ENCODE data around the gene TMEM215.

TMEM215 gene

DNA sequence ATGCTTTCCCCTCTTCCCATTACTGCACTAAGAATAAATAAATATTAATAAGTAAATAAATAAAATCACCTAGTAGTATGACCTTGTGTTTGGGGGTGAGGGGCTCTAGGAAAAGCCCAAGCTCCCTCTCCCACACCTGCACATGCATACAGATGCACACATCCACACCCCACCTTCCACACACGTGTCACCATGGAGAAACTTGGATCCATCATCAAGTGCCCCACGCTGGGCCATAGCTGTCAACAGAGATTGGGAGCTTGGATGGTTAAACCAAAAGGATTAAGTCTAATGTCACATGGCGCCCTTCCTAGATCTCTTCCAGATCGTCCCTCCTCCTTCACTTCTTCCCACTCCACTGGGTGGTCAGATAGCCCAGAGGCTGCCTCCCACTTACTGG, 37.0 kb downstream of the TMEM215 start:
- no peak for TF ChIP-seq MYC (IDR thresholded peaks at IDR 0.05; ENCODE audit: low read depth, low read length)
- TF ChIP-seq, protein P1, sequence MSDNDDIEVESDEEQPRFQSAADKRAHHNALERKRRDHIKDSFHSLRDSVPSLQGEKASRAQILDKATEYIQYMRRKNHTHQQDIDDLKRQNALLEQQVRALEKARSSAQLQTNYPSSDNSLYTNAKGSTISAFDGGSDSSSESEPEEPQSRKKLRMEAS (IDR thresholded peaks at IDR 0.05; ENCODE audit: low read depth, low read length) = no peak
- TF ChIP-seq, protein P2, sequence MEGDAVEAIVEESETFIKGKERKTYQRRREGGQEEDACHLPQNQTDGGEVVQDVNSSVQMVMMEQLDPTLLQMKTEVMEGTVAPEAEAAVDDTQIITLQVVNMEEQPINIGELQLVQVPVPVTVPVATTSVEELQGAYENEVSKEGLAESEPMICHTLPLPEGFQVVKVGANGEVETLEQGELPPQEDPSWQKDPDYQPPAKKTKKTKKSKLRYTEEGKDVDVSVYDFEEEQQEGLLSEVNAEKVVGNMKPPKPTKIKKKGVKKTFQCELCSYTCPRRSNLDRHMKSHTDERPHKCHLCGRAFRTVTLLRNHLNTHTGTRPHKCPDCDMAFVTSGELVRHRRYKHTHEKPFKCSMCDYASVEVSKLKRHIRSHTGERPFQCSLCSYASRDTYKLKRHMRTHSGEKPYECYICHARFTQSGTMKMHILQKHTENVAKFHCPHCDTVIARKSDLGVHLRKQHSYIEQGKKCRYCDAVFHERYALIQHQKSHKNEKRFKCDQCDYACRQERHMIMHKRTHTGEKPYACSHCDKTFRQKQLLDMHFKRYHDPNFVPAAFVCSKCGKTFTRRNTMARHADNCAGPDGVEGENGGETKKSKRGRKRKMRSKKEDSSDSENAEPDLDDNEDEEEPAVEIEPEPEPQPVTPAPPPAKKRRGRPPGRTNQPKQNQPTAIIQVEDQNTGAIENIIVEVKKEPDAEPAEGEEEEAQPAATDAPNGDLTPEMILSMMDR (IDR thresholded peaks at IDR 0.05; ENCODE audit: low read depth, low read length) = no peak
- no peak for TF ChIP-seq POLR2A (IDR thresholded peaks at IDR 0.05; ENCODE audit: extremely low read depth, insufficient read length)
- no peak for DNase-seq (ENCODE audit: low read depth)
- no peak overlapping the region for H3K4me3 ChIP-seq (ENCODE audit: low read depth, low read length)

DNA sequence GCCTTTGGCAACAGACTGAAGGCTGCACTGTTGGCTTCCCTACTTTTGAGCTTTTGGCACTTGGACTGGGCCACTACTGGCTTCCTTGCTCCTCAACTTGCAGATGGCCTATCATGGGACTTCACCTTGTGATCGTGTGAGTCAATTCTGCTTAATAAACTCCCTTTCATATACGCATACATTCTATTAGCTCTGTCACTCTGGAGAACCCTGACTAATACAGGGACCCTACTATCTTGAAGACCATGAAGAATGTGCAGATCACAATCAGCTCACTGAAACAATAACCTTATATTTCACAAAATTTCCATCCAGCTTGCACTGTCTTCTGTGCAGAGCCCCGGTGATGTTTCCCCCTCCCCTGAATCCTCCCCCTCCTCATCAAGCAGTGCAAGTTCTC, 39.8 kb downstream of the TMEM215 start:
- no peak overlapping the region for H3K4me3 ChIP-seq (ENCODE audit: low read depth, low read length)
- no peak for TF ChIP-seq MYC (IDR thresholded peaks at IDR 0.05; ENCODE audit: low read depth, low read length)
- TF ChIP-seq, protein P1 (IDR thresholded peaks at IDR 0.05; ENCODE audit: low read depth, low read length) = no peak
- TF ChIP-seq POLR2A (IDR thresholded peaks at IDR 0.05; ENCODE audit: extremely low read depth, insufficient read length) = no peak
- TF ChIP-seq, protein P2 (IDR thresholded peaks at IDR 0.05; ENCODE audit: low read depth, low read length) = no peak
- DNase-seq (ENCODE audit: low read depth) = no peak

DNA sequence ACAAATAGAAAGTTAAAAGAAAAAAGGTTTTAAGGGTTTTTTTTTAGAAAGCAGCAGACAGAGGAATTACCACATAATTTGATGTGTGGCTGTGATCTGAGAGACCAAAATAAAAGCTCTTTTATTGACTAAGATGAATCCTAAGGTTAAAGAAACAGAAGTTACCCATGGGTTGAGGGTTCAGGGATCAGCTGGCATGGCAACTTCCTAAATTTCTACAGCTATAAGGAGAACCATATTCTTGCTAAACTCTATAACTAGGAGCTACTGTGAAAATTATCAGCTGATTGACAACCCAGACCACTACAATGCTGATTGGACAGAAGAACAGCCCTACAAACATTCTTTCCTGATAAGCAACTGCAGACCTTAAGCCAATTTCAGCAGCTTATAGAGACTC, 40.2 kb downstream of the TMEM215 start:
- no peak overlapping the region for H3K4me3 ChIP-seq (ENCODE audit: low read depth, low read length)
- no peak for TF ChIP-seq POLR2A (IDR thresholded peaks at IDR 0.05; ENCODE audit: extremely low read depth, insufficient read length)
- TF ChIP-seq, protein P2 (IDR thresholded peaks at IDR 0.05; ENCODE audit: low read depth, low read length) = no peak
- TF ChIP-seq MYC (IDR thresholded peaks at IDR 0.05; ENCODE audit: low read depth, low read length) = no peak
- TF ChIP-seq, protein P1 (IDR thresholded peaks at IDR 0.05; ENCODE audit: low read depth, low read length) = no peak

DNA sequence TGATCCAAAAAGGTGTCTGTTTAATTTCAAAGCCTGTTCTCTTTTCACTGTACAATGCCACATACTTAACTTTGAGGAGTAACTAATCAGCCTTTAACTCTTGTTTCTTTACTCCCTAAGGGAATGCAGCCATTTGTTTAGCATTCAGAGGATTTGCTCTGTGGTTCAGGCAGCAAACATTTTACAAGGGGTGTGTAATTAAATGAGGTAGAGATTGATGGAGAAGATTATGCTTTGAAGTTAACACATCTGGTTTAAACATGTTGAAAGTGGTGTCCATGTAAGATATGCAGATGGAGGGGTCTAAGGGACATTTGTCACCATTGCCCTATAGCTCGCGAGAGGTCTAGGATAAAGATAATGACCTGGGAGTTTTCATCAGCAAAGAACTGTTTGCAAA, 41.9 kb downstream of the TMEM215 start:
- DNase-seq (ENCODE audit: low read depth) = no peak
- TF ChIP-seq, protein P2 (IDR thresholded peaks at IDR 0.05; ENCODE audit: low read depth, low read length) = no peak
- TF ChIP-seq MYC (IDR thresholded peaks at IDR 0.05; ENCODE audit: low read depth, low read length) = no peak
- TF ChIP-seq, protein P1 (IDR thresholded peaks at IDR 0.05; ENCODE audit: low read depth, low read length) = no peak
- TF ChIP-seq POLR2A (IDR thresholded peaks at IDR 0.05; ENCODE audit: extremely low read depth, insufficient read length) = no peak
- no peak overlapping the region for H3K4me3 ChIP-seq (ENCODE audit: low read depth, low read length)

More for the DNA sequence above, 40.2 kb downstream of the TMEM215 start:
- DNase-seq (ENCODE audit: low read depth) = no peak

DNA sequence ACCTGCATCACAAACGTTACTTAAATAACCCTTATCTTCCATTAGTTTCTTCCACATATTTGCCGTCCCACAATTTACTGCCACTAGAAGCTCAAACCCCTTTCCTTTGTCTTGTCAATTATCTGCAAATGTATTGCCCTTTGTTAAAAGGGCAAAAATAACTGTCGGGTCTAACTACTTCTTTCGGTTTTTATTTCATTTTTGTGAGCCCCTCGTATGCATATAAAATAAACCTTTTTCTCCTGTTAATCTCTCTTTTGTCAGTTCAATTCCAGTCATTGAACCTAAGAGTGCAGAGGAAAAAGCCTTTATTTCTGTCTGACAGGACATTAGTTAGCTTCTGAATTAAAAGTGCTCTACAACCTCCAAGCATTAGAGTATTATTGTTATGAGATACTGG, 45.5 kb downstream of the TMEM215 start:
- no peak overlapping the region for H3K4me3 ChIP-seq (ENCODE audit: low read depth, low read length)
- DNase-seq (ENCODE audit: low read depth) = no peak
- TF ChIP-seq, protein P1 (IDR thresholded peaks at IDR 0.05; ENCODE audit: low read depth, low read length) = no peak
- TF ChIP-seq POLR2A (IDR thresholded peaks at IDR 0.05; ENCODE audit: extremely low read depth, insufficient read length) (no peak), MYC (IDR thresholded peaks at IDR 0.05; ENCODE audit: low read depth, low read length) (no peak)
- TF ChIP-seq, protein P2 (IDR thresholded peaks at IDR 0.05; ENCODE audit: low read depth, low read length) = no peak

Measured in NB4 (cell line).